Stimulated activated naive B cell treated with anti-CD40 and anti-IgM and Interleukin-4, amounts not matched to agents 10 μg/mL and 1 μg/mL and 100 μg/mL, for 72 hours (primary cell): ENCODE data around the gene TMEM81.

ENCODE experiments used
- ATAC-seq, 2 donors: fragments of 150-1000 bp; cut with Tn5 transposase; replicated peaks; 2 replicates each; pipeline ENCODE4 v1.10.0; 2021; ENCODE audit warnings: moderate library complexity in 1 of 2
- DNase-seq: peaks from one replicate; pipeline ENCODE4 v3.0.0; 2021
- H3K27ac Mint-ChIP-seq: one replicate; pipeline ENCODE4 v1.8.0; 2022; ENCODE audit warnings: mild to moderate bottlenecking, mixed read lengths
- H3K27me3 Mint-ChIP-seq, 2 donors: one replicate each; pipeline ENCODE4 v1.8.0; 2022; ENCODE audit warnings: mixed read lengths in 2 of 2
- H3K36me3 Mint-ChIP-seq, 2 donors: one replicate each; pipeline ENCODE4 v1.8.0; 2022; ENCODE audit warnings: mixed read lengths in 2 of 2, mild to moderate bottlenecking in 1 of 2
- H3K4me1 Mint-ChIP-seq, 2 donors: one replicate each; pipeline ENCODE4 v1.8.0; 2022; ENCODE audit warnings: mixed read lengths in 2 of 2, mild to moderate bottlenecking in 1 of 2
- H3K4me3 Mint-ChIP-seq, 2 donors: one replicate each; pipeline ENCODE4 v1.8.0; 2022; ENCODE audit warnings: mild to moderate bottlenecking in 2 of 2, mixed read lengths in 2 of 2, moderate library complexity in 1 of 2
- H3K9me3 Mint-ChIP-seq, 2 donors: one replicate each; pipeline ENCODE4 v1.8.0; 2022; ENCODE audit warnings: mixed read lengths in 2 of 2, mild to moderate bottlenecking in 1 of 2

The TMEM81 gene

DNA sequence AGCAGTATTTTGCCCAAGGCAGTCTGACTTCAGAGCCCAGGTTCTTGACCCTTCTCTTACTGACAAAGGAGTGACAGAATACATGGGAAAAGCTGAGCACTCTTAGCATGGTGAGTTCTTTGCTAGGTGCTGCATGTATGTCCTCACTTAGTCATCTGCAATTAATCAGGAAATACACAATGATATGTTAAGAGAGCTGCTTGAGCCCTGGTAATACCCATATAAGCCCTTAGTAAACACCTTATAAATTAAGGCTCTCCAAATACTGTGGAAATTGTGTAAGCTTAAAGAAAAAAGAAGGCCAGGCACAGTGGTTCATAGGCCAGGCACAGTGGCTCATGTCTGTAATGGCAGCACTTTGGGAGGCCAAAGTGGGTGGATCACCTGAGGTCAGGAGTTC lies 14.0 kb upstream of the TMEM81 start:
- ATAC-seq (no peak), DNase-seq (no peak)
- H3K4me3 Mint-ChIP-seq, result no peak overlapping the region
- H3K27me3 Mint-ChIP-seq, result no peaks in the 10 kb centered on the region
- no peaks in the 10 kb centered on the region for H3K4me1 Mint-ChIP-seq
- no peak overlapping the region for H3K27ac Mint-ChIP-seq
- no peaks in the 10 kb centered on the region for H3K9me3 Mint-ChIP-seq
- H3K36me3 Mint-ChIP-seq, result peaks cover 35 to 54% of the 10 kb centered on the region in 2 donors

DNA sequence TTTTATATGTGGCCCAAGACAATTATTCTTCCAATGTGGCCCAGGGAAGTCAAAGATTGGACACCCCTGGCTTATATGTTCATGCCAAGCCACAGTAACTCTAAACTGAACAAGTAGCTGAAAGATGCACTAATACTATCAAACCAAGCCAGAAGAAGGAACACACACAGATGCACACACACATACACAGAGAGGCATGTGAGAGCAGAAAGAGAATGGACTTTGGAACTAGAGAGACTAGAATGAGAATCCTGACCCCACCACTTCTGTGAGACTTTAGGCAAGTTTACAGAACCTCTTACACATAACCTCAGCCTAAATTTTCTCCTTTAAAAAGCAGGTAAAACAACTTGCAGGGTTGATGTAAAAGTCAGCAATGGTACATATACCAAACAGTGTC lies 11.2 kb upstream of the TMEM81 start:
- Mint-ChIP-seq H3K36me3 (peaks cover 35 to 45% of the 10 kb centered on the region in 2 donors), H3K9me3 (no peaks in the 10 kb centered on the region), H3K27ac (no peak overlapping the region), H3K4me3 (no peak overlapping the region), H3K4me1 (no peaks in the 10 kb centered on the region), H3K27me3 (no peaks in the 10 kb centered on the region)
- ATAC-seq (no peak), DNase-seq (no peak)

DNA sequence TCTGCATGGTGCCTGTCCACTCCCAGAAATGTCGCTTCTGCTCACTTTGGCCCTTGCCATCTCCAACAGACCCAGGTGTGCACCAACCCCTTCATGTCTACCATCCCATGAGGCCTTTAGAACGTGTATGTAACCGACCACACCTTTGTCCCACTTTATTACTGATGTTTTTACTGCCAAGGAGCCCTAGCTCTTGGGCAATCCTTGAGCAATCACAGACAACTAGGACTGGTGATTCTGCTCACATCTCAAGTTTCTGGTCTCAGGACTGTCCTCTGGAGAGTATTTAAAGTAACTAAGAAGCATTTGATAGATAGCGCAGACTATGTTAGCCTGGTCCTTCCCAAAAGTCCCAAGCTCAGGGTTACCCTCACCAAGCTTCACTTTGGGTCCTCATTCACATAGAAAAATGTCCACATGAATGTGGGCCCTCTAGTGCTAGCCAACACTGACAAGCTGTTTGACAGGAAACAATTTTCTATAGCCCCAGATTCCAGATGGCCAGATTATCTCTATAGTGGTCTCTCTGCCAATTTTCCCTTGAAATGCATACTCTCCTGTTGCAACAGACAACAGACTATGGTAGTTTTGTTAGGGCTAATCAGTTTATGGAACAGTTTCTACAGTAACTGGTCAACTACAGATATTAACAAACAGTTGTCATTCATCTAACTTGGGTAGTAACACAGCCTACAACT lies 6.9 kb upstream of the TMEM81 start:
- no peaks in the 10 kb centered on the region for H3K4me1 Mint-ChIP-seq
- DNase-seq (no peak), ATAC-seq (no peak)
- peaks cover 30 to 52% of the 10 kb centered on the region in 2 donors for H3K36me3 Mint-ChIP-seq
- no peaks in the 10 kb centered on the region for H3K27me3 Mint-ChIP-seq
- H3K9me3 Mint-ChIP-seq, result no peaks in the 10 kb centered on the region
- no peak overlapping the region for H3K27ac Mint-ChIP-seq
- no peak overlapping the region for H3K4me3 Mint-ChIP-seq

DNA sequence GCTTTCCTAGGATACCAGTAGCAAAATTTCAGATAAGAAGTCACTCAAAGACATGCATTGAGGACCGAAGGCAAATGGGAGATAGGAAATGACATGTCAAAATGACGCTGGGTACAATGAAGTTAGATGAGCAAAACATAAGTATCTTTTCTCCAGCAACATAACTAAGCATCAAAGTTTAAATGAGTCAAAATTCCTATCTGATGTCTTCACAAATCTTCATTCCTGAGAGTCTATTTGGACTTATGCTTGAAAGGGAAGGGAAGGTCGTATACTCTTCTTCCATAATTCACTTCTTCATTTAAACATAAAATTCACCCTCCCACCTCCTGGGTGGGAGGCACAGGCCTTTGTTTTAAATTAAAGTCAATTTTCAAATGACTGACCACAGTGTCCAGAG lies 4.1 kb upstream of the TMEM81 start:
- no peak for ATAC-seq
- H3K27ac Mint-ChIP-seq, result no peak overlapping the region
- H3K4me3 Mint-ChIP-seq, result no peak overlapping the region
- no peaks in the 10 kb centered on the region for H3K27me3 Mint-ChIP-seq
- DNase-seq, result no peak
- no peaks in the 10 kb centered on the region for H3K9me3 Mint-ChIP-seq
- peaks cover 31 to 61% of the 10 kb centered on the region in 2 donors for H3K36me3 Mint-ChIP-seq
- no peaks in the 10 kb centered on the region for H3K4me1 Mint-ChIP-seq

DNA sequence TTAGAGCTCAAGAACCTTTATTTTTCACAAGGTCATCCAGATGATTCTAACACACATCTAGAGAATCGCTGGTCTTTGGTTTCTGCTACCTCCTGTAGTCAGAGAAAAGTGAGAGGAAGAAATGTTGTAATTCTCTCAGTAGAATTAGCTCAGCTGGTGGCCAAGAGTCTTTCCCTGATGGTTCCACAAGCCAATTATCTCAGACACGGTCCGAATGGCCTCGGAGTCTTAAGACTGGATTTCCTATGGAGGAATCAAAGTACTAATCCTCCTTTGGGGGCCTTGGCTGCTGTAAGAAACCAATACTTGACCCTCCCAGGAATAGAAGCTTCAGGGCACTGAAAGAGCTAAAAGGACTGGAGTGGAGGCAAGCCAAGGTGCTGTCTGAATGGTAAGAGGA lies 1.8 kb downstream of the TMEM81 start:
- no peak overlapping the region for H3K4me3 Mint-ChIP-seq
- no peaks in the 10 kb centered on the region for H3K9me3 Mint-ChIP-seq
- peaks cover 17 to 41% of the 10 kb centered on the region in 2 donors for H3K36me3 Mint-ChIP-seq
- no peaks in the 10 kb centered on the region for H3K27me3 Mint-ChIP-seq
- H3K27ac Mint-ChIP-seq, result no peak overlapping the region
- ATAC-seq, result no peak
- no peak for DNase-seq
- no peaks in the 10 kb centered on the region for H3K4me1 Mint-ChIP-seq

DNA sequence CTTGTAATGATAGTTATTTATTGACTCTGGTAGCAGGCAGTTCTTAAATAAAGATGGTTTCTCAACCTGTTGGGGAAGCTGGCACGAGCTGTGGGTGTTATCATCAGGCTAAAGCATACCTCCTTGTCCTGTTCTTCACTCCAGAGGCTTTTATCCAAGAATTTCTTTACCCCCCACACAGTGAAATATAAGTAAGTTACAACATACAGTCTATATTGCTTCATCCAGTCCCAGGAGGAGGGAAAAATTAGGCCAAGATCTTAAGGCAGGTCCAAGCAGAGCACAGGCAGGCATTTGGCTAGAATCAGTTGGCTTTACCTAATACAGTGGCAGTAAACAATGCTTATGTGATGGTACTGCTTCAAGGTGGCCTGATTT lies 6.3 kb downstream of the TMEM81 start:
- no peak overlapping the region for H3K27ac Mint-ChIP-seq

DNA sequence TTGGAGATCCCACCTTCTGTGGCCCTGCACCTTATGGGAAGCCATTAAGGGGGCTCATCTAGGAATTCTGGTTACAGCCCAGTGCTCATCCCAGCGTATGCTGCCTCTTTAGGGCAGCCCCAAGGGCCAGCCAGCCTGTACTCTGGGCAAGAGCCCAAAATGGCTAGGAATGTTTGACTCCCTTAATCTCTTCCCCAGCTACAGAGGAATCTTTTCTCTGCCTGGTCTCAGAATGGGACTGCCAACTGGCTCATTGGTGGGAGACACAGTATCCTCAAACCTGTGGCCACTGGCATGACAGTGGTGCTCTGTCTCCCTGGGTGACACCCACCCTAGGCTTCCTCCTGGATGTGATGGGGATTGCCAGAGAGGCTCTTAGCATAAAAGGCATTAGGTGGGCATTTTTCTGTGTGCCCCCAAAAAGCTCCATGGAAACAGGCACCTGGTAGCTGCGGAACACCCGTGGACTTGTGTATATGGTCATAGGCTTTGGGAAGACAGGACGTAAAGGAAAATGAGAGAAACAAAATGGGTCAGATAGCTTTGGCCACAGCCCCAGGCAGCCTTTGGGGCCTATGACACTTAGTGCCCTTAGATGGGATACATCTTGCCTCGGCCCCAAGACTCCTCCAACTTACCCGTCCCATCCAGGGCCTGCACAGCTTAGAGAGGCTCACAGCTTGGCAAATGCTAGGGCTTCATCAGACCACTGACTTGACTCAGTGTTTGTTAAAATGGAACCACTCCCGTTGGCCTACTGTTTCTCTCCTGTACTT lies 6.9 kb downstream of the TMEM81 start:
- peaks cover 3 to 10% of the 10 kb centered on the region in 2 donors for H3K36me3 Mint-ChIP-seq
- H3K4me1 Mint-ChIP-seq, result no peaks in the 10 kb centered on the region
- ATAC-seq, result no peak
- H3K4me3 Mint-ChIP-seq, result no peak overlapping the region
- H3K27me3 Mint-ChIP-seq, result no peaks in the 10 kb centered on the region
- no peaks in the 10 kb centered on the region for H3K9me3 Mint-ChIP-seq
- DNase-seq, result no peak
- H3K27ac Mint-ChIP-seq, result no peak overlapping the region

More for the DNA sequence above, 6.3 kb downstream of the TMEM81 start:
- H3K4me1 Mint-ChIP-seq, result no peaks in the 10 kb centered on the region
- no peaks in the 10 kb centered on the region for H3K9me3 Mint-ChIP-seq
- ATAC-seq (no peak), DNase-seq (no peak)
- no peaks in the 10 kb centered on the region for H3K27me3 Mint-ChIP-seq
- H3K36me3 Mint-ChIP-seq, result peaks cover 6 to 14% of the 10 kb centered on the region in 2 donors
- H3K4me3 Mint-ChIP-seq, result no peak overlapping the region

DNA sequence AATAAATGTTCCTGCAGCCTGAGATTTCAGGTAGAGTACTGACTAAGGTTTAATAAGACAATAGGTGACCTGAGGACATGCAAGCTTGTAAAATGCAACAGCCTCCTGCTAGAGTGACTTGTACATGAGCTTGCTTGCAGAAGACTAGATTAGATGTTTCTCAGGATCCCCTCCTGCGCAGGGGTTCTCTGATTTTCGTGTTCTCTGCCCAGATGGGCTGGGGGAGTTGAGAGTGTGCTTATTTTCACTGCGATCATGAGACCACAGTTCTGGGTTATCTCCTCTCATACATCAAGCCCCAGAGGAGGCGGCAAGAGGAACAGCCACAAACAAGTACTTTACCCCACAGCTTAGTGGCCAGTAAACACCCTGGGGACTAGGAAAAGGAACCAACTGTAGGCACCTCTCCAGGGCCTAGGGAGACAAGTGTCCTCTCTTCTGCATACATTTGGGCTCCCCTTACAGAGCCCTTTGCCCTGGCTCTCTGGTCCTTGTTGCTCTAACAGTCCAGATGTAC lies 8.0 kb downstream of the TMEM81 start:
- Mint-ChIP-seq H3K27ac (no peak overlapping the region), H3K9me3 (no peaks in the 10 kb centered on the region), H3K4me1 (no peaks in the 10 kb centered on the region), H3K4me3 (no peak overlapping the region), H3K27me3 (no peaks in the 10 kb centered on the region), H3K36me3 (peaks cover 2 to 10% of the 10 kb centered on the region in 2 donors)
- no peak for DNase-seq
- ATAC-seq, result no peak

DNA sequence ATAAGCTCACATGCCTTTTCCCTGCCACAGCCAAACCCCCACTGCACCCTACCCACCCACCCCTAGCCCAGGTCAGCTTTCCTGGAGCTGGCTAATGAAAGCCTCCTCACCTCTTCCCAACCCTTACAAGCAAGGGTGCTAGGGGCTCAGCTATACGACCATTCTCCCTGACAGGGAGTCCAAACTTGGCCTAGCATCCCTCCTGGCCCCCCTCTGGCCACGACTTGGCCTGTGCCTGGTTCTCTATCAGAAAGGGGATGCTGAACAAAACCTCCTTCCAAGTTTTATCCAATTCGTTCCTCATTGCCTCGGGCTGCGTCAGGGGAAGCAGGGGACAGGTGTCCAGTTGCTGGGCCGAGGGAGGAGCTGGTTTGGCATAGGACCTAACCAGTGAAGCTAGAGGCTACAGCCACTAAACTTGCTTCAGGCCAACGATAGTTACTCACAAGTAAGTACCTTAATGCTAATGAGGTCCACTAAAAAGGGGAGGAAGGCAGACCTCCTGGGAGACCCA lies 8.6 kb downstream of the TMEM81 start:
- Mint-ChIP-seq H3K9me3 (no peaks in the 10 kb centered on the region), H3K36me3 (peaks cover 0 to 7% of the 10 kb centered on the region in 2 donors), H3K27ac (no peak overlapping the region), H3K4me3 (no peak overlapping the region), H3K4me1 (no peaks in the 10 kb centered on the region), H3K27me3 (no peaks in the 10 kb centered on the region)
- ATAC-seq, result no peak
- DNase-seq, result no peak

DNA sequence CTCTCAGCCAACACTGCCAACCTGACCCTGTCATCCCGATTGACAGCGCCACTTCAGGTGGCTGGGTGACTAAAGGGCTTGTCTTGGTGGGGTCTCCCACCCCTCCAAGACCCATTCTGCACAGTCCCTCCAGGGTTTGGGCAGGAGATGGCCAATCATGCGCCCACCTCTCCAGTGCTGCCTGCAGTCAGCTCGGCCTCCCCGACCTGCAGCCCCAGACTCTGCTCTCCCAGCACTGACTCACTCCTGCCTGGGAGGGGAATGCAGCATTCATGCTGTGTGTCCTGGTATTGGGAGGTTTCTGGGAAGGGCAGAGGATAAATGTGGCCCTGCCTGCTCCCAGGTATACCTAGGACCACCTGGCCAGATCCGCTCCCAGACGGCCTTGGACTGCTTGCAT lies 9.7 kb downstream of the TMEM81 start:
- H3K4me3 Mint-ChIP-seq, result no peak overlapping the region
- H3K4me1 Mint-ChIP-seq, result no peaks in the 10 kb centered on the region
- H3K27ac Mint-ChIP-seq, result no peak overlapping the region
- H3K36me3 Mint-ChIP-seq, result peaks cover 0 to 6% of the 10 kb centered on the region in 2 donors
- ATAC-seq, result no peak
- no peaks in the 10 kb centered on the region for H3K9me3 Mint-ChIP-seq
- H3K27me3 Mint-ChIP-seq, result no peaks in the 10 kb centered on the region
- no peak for DNase-seq

DNA sequence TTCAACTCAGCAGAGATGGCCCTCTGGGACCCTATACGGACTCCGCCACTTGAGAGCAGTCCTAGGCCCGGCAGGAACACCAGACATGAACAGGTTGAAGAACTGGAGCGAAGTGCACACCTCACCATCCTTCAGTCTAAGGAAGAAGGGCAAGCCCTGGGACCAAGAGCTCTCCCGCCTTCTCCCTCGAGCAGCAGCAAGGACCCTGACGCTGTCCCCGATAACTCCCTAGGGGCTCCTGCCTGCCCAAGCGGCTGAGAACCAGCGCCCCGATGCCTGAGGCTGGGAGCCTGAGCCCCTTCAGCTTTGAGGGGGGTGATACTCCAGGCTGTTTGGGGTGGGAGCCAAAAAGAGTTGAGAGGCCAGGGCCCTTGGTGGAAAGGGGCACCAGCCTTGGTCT lies 10.2 kb downstream of the TMEM81 start:
- no peaks in the 10 kb centered on the region for H3K27me3 Mint-ChIP-seq
- no peak for DNase-seq
- H3K4me1 Mint-ChIP-seq, result no peaks in the 10 kb centered on the region
- no peaks in the 10 kb centered on the region for H3K9me3 Mint-ChIP-seq
- H3K4me3 Mint-ChIP-seq, result no peak overlapping the region
- H3K36me3 Mint-ChIP-seq, result peaks cover 0 to 1% of the 10 kb centered on the region in 2 donors
- no peak for ATAC-seq
- no peak overlapping the region for H3K27ac Mint-ChIP-seq

DNA sequence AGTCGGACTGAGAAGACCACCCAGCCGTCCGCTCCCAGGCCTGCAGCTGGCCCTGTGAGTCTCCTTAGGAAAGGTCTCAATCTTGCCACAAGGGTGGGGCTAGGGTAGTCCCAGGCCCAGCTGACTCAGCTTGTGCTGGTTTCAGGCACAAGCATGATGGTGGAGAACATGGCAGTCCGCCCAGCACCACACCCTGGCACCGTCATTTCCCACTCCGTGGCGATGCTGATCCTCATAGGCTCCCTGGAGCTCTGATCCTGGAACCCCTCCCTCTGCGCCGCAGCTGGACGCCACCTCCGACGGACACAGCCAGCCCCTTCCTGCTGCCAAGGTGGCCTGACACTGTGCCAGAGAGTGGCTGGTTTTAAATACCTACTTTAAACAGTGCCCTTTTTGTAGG lies 10.7 kb downstream of the TMEM81 start:
- H3K4me1 Mint-ChIP-seq, result no peaks in the 10 kb centered on the region
- H3K36me3 Mint-ChIP-seq, result no peaks in the 10 kb centered on the region
- H3K9me3 Mint-ChIP-seq, result no peaks in the 10 kb centered on the region
- ATAC-seq (no peak), DNase-seq (no peak)
- no peak overlapping the region for H3K4me3 Mint-ChIP-seq
- H3K27me3 Mint-ChIP-seq, result no peaks in the 10 kb centered on the region
- H3K27ac Mint-ChIP-seq, result no peak overlapping the region

DNA sequence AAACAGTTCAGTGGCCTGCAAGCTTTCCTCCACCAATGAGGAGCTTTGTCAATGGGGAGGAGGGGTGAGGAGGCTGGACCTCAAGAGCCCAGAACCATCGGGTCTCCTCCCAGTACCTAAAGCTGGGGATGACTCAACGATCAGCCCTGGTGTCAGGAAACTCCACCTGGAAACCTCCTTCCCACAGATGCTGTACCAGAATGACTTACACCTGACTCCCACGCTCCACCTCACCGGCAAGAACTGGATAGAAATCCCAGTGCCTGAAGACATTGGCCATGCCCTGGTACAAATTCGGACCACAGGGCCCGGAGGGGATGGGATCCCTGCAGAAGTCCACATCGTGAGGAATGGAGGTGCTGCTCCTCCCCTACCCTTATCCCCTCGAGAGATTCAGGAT lies 11.4 kb downstream of the TMEM81 start:
- Mint-ChIP-seq H3K4me3 (no peak overlapping the region), H3K36me3 (no peaks in the 10 kb centered on the region), H3K9me3 (no peaks in the 10 kb centered on the region), H3K27me3 (no peaks in the 10 kb centered on the region), H3K27ac (no peak overlapping the region), H3K4me1 (no peaks in the 10 kb centered on the region)
- no peak for DNase-seq
- ATAC-seq, result no peak

DNA sequence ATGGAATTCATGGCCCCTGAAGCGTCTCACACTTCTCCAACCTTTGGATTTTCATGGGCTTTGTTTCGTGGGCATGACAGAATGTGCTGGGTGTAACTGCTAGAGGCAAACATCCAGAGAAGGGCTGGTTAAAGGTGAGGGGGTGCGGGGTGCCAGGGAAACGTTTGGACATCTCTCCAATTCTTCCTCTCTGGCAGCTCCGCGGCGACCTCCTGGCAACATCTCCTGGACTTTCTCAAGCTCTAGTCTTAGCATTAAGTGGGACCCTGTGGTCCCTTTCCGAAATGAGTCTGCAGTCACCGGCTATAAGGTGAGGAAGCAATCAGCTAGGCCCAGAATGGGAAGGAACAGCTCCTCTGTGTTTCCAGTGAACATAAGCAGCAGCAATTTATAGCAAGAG lies 12.0 kb downstream of the TMEM81 start:
- no peak for ATAC-seq
- Mint-ChIP-seq H3K36me3 (no peaks in the 10 kb centered on the region), H3K4me1 (no peaks in the 10 kb centered on the region), H3K9me3 (no peaks in the 10 kb centered on the region), H3K27me3 (no peaks in the 10 kb centered on the region), H3K27ac (no peak overlapping the region), H3K4me3 (no peak overlapping the region)
- no peak for DNase-seq

DNA sequence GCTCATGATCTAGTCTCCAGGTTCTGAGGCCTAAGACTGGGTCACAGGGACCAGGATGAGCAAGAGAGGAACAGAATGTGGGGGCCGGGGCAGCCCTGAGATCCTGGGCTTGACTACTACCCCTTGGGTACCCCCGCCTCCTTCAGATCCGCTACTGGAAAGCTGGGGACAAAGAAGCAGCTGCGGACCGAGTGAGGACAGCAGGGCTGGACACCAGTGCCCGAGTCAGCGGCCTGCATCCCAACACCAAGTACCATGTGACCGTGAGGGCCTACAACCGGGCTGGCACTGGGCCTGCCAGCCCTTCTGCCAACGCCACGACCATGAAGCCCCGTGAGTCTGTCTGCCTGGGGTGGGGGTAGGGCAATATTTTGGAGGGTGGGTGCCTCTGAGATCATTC lies 12.5 kb downstream of the TMEM81 start:
- no peak for ATAC-seq
- Mint-ChIP-seq H3K36me3 (no peaks in the 10 kb centered on the region), H3K9me3 (no peaks in the 10 kb centered on the region), H3K4me3 (no peak overlapping the region), H3K27ac (no peak overlapping the region), H3K27me3 (no peaks in the 10 kb centered on the region), H3K4me1 (no peaks in the 10 kb centered on the region)
- no peak for DNase-seq
